Ovary (tissue), 9 donors: Measurements from ENCODE around the gene MITD1. TPM values are rescaled to one million over a fixed set of nuclear protein-coding genes. Genes with fewer than 3 reads are reported as not detected.
"Not testable (repeated sequence)": the region's sequence is repeated elsewhere in the genome, so short reads cannot be mapped to it uniquely, and the experiment has no call there.

ENCODE experiments used
- DNase-seq, 5 donors: peaks; one replicate each; pipeline ENCODE4 v3.0.0-alpha.2; 2019 to 2020
- H3K27ac ChIP-seq, 2 donors: fragments of 200-600 bp; one replicate each; pipeline versions ENCODE4 v1.5.1 to v1.8.0; 2019 to 2022
- H3K27me3 ChIP-seq: fragments of 200-600 bp; one replicate; pipeline ENCODE4 v1.8.0; 2022
- H3K36me3 ChIP-seq: fragments of 200-600 bp; sonication (generic); one replicate; pipeline ENCODE4 v1.5.1; 2019
- H3K4me1 ChIP-seq: one replicate; pipeline ENCODE4 v1.8.1; 2013; ENCODE audit warnings: mild to moderate bottlenecking, moderate library complexity; ENCODE audit not compliant: insufficient read depth
- H3K4me3 ChIP-seq: fragments of 200-600 bp; sonication (generic); one replicate; pipeline ENCODE4 v1.5.1; 2017
- H3K9me3 ChIP-seq, 2 donors: fragments of 200-600 bp in 1 of 2; sonication (generic) in 1 of 2; one replicate each; pipeline versions ENCODE4 v1.5.1 to v1.8.1; 2013 to 2019; ENCODE audit warnings: mild to moderate bottlenecking in 1 of 2, moderate library complexity in 1 of 2
- EP300 ChIP-seq: sonication (generic); formaldehyde crosslinking; IDR thresholded peaks from one replicate; pipeline ENCODE4 v1.6.1; 2017; ENCODE audit warnings: antibody characterized with exemption
- POLR2A ChIP-seq: fragments of 450-650 bp; IDR thresholded peaks from one replicate; pipeline ENCODE4 v1.6.1; 2017; ENCODE audit warnings: antibody characterized with exemption, mild to moderate bottlenecking, moderate library complexity
- WGBS, 3 donors: extraction: QIAGEN DNeasy Blood & Tissue Kit in 1 of 3; methylation state at CpG; one replicate each; pipeline versions ENCODE4 v1.1.5 to v1.1.7; 2013 to 2017; 5-methylcytosine and 5-hydroxymethylcytosine counted together
- intact Hi-C, 4 donors: fragments of 100-400 bp; cut with DNase I; formaldehyde crosslinking; loops; one replicate each; pipeline versions ENCODE4 v1.11.0 to v1.15.1; 2022 to 2023
- polyA plus RNA-seq, 2 donors: library from polyadenylated mRNA; stranded (reverse); fragments of 200-250 nt in 1 of 2; fragments of 350-450 nt in 1 of 2; fragmentation: Illumina TruSeq in 1 of 2; extraction: RNeasy Lipid Tissue Mini Kit (QIAGEN cat#74804) in 1 of 2; gene quantifications; one replicate each; pipeline ENCODE4 v1.2.3, GENCODE V29; 2013 to 2014
- total RNA-seq, 7 donors: library from RNA; depleted of rRNA in 2 of 7; stranded (reverse); fragments of >200 nt in 2 of 7; fragmentation: NEBNext Ultra II Directional in 3 of 7; extraction: Animal tissue kit (Norgen Biotek cat#: 25700) in 3 of 7; gene quantifications; one replicate each; pipeline versions ENCODE4 v1.1.0 to v1.2.4, GENCODE V29; 2016 to 2023
- TF ChIP-seq, protein P1 (sequence below), 3 donors: fragments of 450-650 bp in 2 of 3; fragments of 200-600 bp in 1 of 3; IDR thresholded peaks; one replicate each; pipeline versions ENCODE4 v1.5.1 to v1.8.0; 2016 to 2022; ENCODE audit warnings: antibody characterized with exemption in 3 of 3, mild to moderate bottlenecking in 1 of 3
- donor health status: DM: no; HTN: no; CAD: no; lungs with moderate emphysema.
- donor health status: DM: no; HTN: no; CAD: no.
- donor health status: Bipolar disorder and iron deficiency.
- donor health status: DM: yes; HTN: yes; CAD: no.
- donor health status: DM: no; HTN: no; CAD: no.
- donor health status: DM: yes; HTN: yes; CAD: no.

The MITD1 gene
- total and polyA plus RNA-seq, 9 donors: 16.0 to 31.6 (median 22.1) TPM

DNA sequence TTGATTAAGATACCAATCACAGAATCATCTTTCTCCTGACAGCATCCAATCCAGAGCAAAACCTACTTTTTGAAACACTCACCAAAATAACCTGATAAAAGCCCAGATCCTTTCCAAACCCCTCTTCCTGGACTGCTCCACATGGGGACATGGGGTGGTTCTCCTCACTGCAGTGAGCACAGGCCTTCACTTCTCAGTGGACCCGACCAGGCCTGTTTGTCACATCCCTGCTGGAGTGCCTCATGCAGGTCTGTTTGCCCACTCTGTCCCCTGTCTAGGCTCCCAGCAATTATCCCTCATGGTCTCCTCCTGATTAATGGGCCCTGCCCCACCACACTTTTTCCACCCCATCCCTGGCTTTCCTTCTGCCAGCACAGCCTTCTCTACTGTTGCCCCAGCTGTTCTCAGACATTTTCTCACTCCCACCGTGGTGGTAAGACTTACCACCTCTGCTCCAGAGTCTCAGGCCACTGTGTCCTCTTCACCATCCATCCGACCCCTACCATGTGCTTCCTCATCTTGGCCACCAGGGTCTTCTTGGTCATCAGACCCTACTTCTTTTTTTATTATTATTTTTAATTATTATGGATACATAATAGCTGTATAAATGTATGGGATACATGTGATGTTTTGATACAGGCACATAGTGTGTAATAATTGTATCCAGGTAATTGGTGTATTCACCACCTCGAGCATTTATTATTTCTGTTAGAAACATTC lies 21.3 kb upstream of the MITD1 start:
- H3K27me3 ChIP-seq: no peaks in the 10 kb centered on the region

GRCh38 chr2:99200076-99200800 lies 19.4 kb upstream of the MITD1 start:
- Histone ChIP-seq H3K4me1 (no peaks in the 10 kb centered on the region), H3K4me3 (no peak overlapping the region), H3K27me3 (no peaks in the 10 kb centered on the region), H3K36me3 (no peaks in the 10 kb centered on the region), H3K9me3 (no peaks in the 10 kb centered on the region), H3K27ac (no peak overlapping the region)
- WGBS, 3 donors: 66 to 82% (median 71%) methylated on average over 7 of the region's 7 CpGs
- TF ChIP-seq, protein P1, sequence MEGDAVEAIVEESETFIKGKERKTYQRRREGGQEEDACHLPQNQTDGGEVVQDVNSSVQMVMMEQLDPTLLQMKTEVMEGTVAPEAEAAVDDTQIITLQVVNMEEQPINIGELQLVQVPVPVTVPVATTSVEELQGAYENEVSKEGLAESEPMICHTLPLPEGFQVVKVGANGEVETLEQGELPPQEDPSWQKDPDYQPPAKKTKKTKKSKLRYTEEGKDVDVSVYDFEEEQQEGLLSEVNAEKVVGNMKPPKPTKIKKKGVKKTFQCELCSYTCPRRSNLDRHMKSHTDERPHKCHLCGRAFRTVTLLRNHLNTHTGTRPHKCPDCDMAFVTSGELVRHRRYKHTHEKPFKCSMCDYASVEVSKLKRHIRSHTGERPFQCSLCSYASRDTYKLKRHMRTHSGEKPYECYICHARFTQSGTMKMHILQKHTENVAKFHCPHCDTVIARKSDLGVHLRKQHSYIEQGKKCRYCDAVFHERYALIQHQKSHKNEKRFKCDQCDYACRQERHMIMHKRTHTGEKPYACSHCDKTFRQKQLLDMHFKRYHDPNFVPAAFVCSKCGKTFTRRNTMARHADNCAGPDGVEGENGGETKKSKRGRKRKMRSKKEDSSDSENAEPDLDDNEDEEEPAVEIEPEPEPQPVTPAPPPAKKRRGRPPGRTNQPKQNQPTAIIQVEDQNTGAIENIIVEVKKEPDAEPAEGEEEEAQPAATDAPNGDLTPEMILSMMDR (IDR thresholded peaks at IDR 0.05): no peak
- TF ChIP-seq EP300 (no peak), POLR2A (no peak)
- DNase-seq: no peak
- intact Hi-C loops: no loop called here

More for the DNA sequence above, 21.3 kb upstream of the MITD1 start:
- Histone ChIP-seq H3K9me3 (no peaks in the 10 kb centered on the region), H3K27ac (no peak overlapping the region), H3K4me3 (no peak overlapping the region), H3K36me3 (no peaks in the 10 kb centered on the region), H3K4me1 (no peaks in the 10 kb centered on the region)
- whole genome bisulfite sequencing, 3 donors: 86 to 91% (median 89%) methylated on average over 4 of the region's 4 CpGs
- DNase-seq: no peak
- TF ChIP-seq EP300: no peak
- TF ChIP-seq, protein P1 (IDR thresholded peaks at IDR 0.05): no peak
- no peak for TF ChIP-seq POLR2A
- intact Hi-C loops: no loop called here

GRCh38 chr2:99198103-99198841 lies 17.4 kb upstream of the MITD1 start:
- Histone ChIP-seq H3K9me3 (no peaks in the 10 kb centered on the region), H3K4me1 (no peaks in the 10 kb centered on the region), H3K36me3 (no peaks in the 10 kb centered on the region), H3K27me3 (no peaks in the 10 kb centered on the region), H3K4me3 (no peak overlapping the region), H3K27ac (no peak overlapping the region)
- no peak for DNase-seq
- TF ChIP-seq, protein P1 (IDR thresholded peaks at IDR 0.05): no peak
- no peak for TF ChIP-seq EP300
- no peak for TF ChIP-seq POLR2A
- intact Hi-C loops: no loop called here
- 84 to 89% (median 86%) methylated on average over 6 of the region's 6 CpGs for WGBS, 3 donors

DNA sequence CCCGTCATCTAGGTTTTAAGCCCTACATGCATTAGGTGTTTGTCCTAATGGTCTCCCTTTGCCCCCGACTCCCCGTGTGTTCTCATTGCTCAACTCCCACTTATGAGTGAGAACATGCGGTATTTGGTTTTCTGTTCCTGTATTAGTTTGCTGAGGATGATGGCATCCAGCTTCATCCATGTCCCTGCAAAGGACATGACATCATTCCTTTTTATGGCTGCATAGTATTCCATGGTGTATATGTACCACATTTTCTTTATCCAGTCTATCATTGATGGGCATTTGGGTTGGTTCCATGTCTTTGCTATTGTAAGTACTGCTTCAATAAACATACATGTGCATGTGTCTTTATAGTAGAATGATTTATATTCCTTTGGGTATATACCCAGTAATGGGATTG lies 11.5 kb upstream of the MITD1 start:
- H3K27me3 ChIP-seq, H3K9me3 ChIP-seq, H3K4me3 ChIP-seq, intact Hi-C loops, H3K27ac ChIP-seq, DNase-seq, H3K4me1 ChIP-seq, H3K36me3 ChIP-seq: not testable (repeated sequence)
- 96 to 99% (median 99%) methylated on average over 4 of the region's 4 CpGs for WGBS, 3 donors
